Activated naive CD4-positive, alpha-beta T cell (primary cell): ENCODE data around the gene CEP97.

ENCODE experiments used
- DNase-seq, 4 experiments: peaks; one replicate each; lab custom pipeline; 2025; lab: John Stamatoyannopoulos, UW

Gene CEP97

GRCh38 chr3:101813817-101814440 lies 89.5 kb downstream of the CEP97 start:
- DNase-seq, result no peak

- no peak for DNase-seq
Observed at GRCh38 chr3:101814835-101815234, 90.4 kb downstream of the CEP97 start.

GRCh38 chr3:101816215-101817149 lies 92.1 kb downstream of the CEP97 start:
- no peak for DNase-seq

- DNase-seq, result no peak
Observed at GRCh38 chr3:101817992-101818391, 93.6 kb downstream of the CEP97 start.

GRCh38 chr3:101819649-101820206 lies 95.3 kb downstream of the CEP97 start:
- DNase-seq, result no peak
